Measurements from ENCODE around the gene SLC16A7. TPM values are rescaled to one million over a fixed set of nuclear protein-coding genes. Genes with fewer than 3 reads are reported as not detected.

Gene SLC16A7
- total and polyA plus RNA-seq, 10 of the 15 experiments (the other 5 are each of a cell fraction or from before 2014, with no cell fraction given), result 1.5 to 12.9 (median 6.7) TPM

DNA sequence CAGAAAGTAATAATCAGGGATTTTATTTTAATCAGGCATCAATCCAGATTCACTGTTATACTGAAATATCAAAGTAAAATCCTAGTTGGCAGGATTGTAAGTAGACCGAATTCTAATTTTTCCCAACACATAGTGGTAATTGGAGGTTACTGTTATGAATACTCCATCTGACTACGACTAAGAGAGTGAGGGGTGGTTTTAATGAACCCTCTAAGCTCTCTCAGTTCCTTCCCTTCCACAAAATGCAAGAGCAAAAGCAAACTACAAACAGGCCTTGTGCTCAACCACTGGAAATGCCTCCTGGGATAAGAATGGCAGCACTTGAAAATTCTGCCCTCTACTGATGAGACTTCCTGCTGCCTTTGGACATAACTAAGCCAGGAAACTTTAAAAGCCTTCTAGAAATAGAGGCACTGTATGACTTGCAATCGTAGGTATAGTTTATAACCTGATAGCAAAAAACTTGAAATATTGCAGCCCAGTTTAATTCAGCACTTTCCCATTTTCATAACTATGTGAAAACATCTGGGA, 184.8 kb downstream of the SLC16A7 start:
- BruUV-seq (replicated peaks), result no TSS peak
- ATAC-seq, result peak; percentile 45
- ChIA-PET RAD21 (ENCODE audit: unreplicated experiment) (no interaction called here), SMC1A (ENCODE audit: uncharacterized antibody, unreplicated experiment) (interaction anchor here (1.3 kb wide), 1 partner anchor 9 kb away, joined by 3 read pairs; no protein-coding TSS in a partner anchor), CTCF (no interaction called here), POLR2A (no interaction called here)
- H3K9ac ChIP-seq (ENCODE audit: control insufficient read depth, insufficient read depth, low read length), result no peak overlapping the region
- no peaks in the 10 kb centered on the region for H3K4me1 ChIP-seq (ENCODE audit: control insufficient read depth, insufficient read depth, low read length)
- intact Hi-C loops (cut with micrococcal nuclease; ENCODE audit: unreplicated experiment), result no loop called here
- peak; percentile 18 for FAIRE-seq
- 33% methylated on average over 3 of the region's 3 CpGs for WGBS (ENCODE audit: insufficient coverage, insufficient replicate concordance, low lambda C conversion rate, missing lambda C conversion rate)
- no peak for DNase-seq (ENCODE audit: low read depth, low spot score)
- no peak overlapping the region for H3K4me2 ChIP-seq (ENCODE audit: control insufficient read depth, insufficient read depth)
- no peaks in the 10 kb centered on the region for H3K79me2 ChIP-seq (ENCODE audit: control insufficient read depth, insufficient read depth, low read length)
- no peak overlapping the region for H2AFZ ChIP-seq (ENCODE audit: control insufficient read depth, low read depth, low read length)
- no peak overlapping the region for H3K27ac ChIP-seq (ENCODE audit: control insufficient read depth, insufficient read depth)
- in situ Hi-C loops (cut with MboI), result no loop called here
- H3K27me3 ChIP-seq (replicated peaks in 1 of 2; ENCODE audit: control insufficient read depth in 2 of 2, insufficient read depth in 2 of 2, low read length in 1 of 2), result no peaks in the 10 kb centered on the region
- H3K9me3 ChIP-seq (replicated peaks; ENCODE audit: control insufficient read depth, insufficient read depth, low read length), result no peaks in the 10 kb centered on the region
- no peaks in the 10 kb centered on the region for H4K20me1 ChIP-seq (ENCODE audit: control insufficient read depth, insufficient read depth)
- no peak overlapping the region for H3K4me3 ChIP-seq
- H3K36me3 ChIP-seq (ENCODE audit: control insufficient read depth in 2 of 2, insufficient read depth in 2 of 2, low read length in 1 of 2), result no peaks in the 10 kb centered on the region
- TF ChIP-seq ESRRA (IDR thresholded peaks at IDR 0.05; ENCODE audit: low read length) (no peak), CBX3 (IDR thresholded peaks at IDR 0.05; ENCODE audit: borderline replicate concordance, low read depth) (no peak), NR2C1 (IDR thresholded peaks at IDR 0.05) (no peak), PAX8 (IDR thresholded peaks at IDR 0.05) (no peak), RELA (IDR thresholded peaks at IDR 0.05; ENCODE audit: borderline replicate concordance, partially characterized antibody) (no peak), SUPT20H (IDR thresholded peaks at IDR 0.05; ENCODE audit: borderline replicate concordance, control insufficient read depth, low read depth, low read length) (no peak), SMC3 (IDR thresholded peaks at IDR 0.05; ENCODE audit: borderline replicate concordance, low read length) (peak; percentile 17; the same call in 1 of the 2 replicates), ETV6 (conservative IDR thresholded peaks at IDR 0.05 in 1 of 2, IDR thresholded peaks at IDR 0.05 in 1 of 2; ENCODE audit: borderline replicate concordance in 1 of 2, low read depth in 1 of 2) (no peak), ATF7 (IDR thresholded peaks at IDR 0.05; ENCODE audit: low read depth) (no peak), RAD21 (IDR thresholded peaks at IDR 0.05; ENCODE audit: insufficient read depth, low read depth, low read length) (peak; percentile 17; the same call in 1 of the 2 replicates), ZNF217 (IDR thresholded peaks at IDR 0.05) (no peak), POLR2AphosphoS2 (IDR thresholded peaks at IDR 0.05; ENCODE audit: low read depth, low read length) (no peak), LARP7 (IDR thresholded peaks at IDR 0.05) (no peak)
- TF ChIP-seq, protein P1, sequence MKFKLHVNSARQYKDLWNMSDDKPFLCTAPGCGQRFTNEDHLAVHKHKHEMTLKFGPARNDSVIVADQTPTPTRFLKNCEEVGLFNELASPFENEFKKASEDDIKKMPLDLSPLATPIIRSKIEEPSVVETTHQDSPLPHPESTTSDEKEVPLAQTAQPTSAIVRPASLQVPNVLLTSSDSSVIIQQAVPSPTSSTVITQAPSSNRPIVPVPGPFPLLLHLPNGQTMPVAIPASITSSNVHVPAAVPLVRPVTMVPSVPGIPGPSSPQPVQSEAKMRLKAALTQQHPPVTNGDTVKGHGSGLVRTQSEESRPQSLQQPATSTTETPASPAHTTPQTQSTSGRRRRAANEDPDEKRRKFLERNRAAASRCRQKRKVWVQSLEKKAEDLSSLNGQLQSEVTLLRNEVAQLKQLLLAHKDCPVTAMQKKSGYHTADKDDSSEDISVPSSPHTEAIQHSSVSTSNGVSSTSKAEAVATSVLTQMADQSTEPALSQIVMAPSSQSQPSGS (IDR thresholded peaks at IDR 0.05; ENCODE audit: low read length), result no peak
- TF ChIP-seq, protein P2, sequence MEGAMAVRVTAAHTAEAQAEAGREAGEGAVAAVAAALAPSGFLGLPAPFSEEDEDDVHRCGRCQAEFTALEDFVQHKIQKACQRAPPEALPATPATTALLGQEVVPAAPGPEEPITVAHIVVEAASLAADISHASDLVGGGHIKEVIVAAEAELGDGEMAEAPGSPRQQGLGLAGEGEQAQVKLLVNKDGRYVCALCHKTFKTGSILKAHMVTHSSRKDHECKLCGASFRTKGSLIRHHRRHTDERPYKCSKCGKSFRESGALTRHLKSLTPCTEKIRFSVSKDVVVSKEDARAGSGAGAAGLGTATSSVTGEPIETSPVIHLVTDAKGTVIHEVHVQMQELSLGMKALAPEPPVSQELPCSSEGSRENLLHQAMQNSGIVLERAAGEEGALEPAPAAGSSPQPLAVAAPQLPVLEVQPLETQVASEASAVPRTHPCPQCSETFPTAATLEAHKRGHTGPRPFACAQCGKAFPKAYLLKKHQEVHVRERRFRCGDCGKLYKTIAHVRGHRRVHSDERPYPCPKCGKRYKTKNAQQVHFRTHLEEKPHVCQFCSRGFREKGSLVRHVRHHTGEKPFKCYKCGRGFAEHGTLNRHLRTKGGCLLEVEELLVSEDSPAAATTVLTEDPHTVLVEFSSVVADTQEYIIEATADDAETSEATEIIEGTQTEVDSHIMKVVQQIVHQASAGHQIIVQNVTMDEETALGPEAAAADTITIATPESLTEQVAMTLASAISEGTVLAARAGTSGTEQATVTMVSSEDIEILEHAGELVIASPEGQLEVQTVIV (IDR thresholded peaks at IDR 0.05; ENCODE audit: borderline replicate concordance, partially characterized antibody), result no peak
- TF ChIP-seq, protein P3, sequence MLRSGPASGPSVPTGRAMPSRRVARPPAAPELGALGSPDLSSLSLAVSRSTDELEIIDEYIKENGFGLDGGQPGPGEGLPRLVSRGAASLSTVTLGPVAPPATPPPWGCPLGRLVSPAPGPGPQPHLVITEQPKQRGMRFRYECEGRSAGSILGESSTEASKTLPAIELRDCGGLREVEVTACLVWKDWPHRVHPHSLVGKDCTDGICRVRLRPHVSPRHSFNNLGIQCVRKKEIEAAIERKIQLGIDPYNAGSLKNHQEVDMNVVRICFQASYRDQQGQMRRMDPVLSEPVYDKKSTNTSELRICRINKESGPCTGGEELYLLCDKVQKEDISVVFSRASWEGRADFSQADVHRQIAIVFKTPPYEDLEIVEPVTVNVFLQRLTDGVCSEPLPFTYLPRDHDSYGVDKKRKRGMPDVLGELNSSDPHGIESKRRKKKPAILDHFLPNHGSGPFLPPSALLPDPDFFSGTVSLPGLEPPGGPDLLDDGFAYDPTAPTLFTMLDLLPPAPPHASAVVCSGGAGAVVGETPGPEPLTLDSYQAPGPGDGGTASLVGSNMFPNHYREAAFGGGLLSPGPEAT (IDR thresholded peaks at IDR 0.05; ENCODE audit: low read depth), result no peak
